HepG2 (cell line): ENCODE results near the gene UNC93A. TPM values are rescaled to one million over a fixed set of nuclear protein-coding genes. Genes with fewer than 3 reads are reported as not detected.

Experiments used
- CHD2 ChIP-seq: IDR thresholded peaks from 2 replicates; pipeline ENCODE4 v1.6.1; 2011; ENCODE audit warnings: low read depth, low read length, improper control_type of control experiment
- NFYC ChIP-seq: IDR thresholded peaks from 2 replicates; pipeline ENCODE4 v1.6.1; 2016; ENCODE audit warnings: missing genetic modification reagents, missing compliant biosample characterization
- NR2C2 ChIP-seq: sonication (generic); formaldehyde crosslinking; IDR thresholded peaks from 2 replicates; pipeline ENCODE4 v1.4.0; 2020; ENCODE audit warnings: missing genetic modification reagents, mild to moderate bottlenecking, moderate library complexity, borderline replicate concordance
- POGK ChIP-seq: sonication (generic); formaldehyde crosslinking; conservative IDR thresholded peaks from 2 replicates; pipeline ENCODE4 v1.8.0; 2022; ENCODE audit warnings: mild to moderate bottlenecking, moderate library complexity, missing genetic modification reagents
- RERE ChIP-seq: IDR thresholded peaks from 2 replicates; pipeline ENCODE4 v1.6.1; 2016; ENCODE audit warnings: low read depth, missing genetic modification reagents, missing compliant biosample characterization
- TCF12 ChIP-seq, 2 experiments: fragments of 450-650 bp in 1 of 2; sonication (generic) in 1 of 2; formaldehyde crosslinking in 1 of 2; IDR thresholded peaks; 2 replicates each; pipeline versions ENCODE4 v1.6.1 to v1.8.0; 2017 to 2022; ENCODE audit warnings: antibody characterized with exemption in 1 of 2, mild to moderate bottlenecking in 1 of 2, missing genetic modification reagents in 1 of 2, moderate library complexity in 1 of 2
- TEAD3 ChIP-seq: optimal IDR thresholded peaks from 2 replicates; pipeline ENCODE3; 2016; ENCODE audit warnings: borderline replicate concordance
- ZBTB26 ChIP-seq: IDR thresholded peaks from 2 replicates; pipeline ENCODE4 v1.6.1; 2016; ENCODE audit warnings: missing compliant biosample characterization, missing genetic modification reagents, borderline replicate concordance
- ZBTB4 ChIP-seq: sonication (generic); formaldehyde crosslinking; IDR thresholded peaks from 2 replicates; pipeline ENCODE4 v1.4.0; 2020; ENCODE audit warnings: missing genetic modification reagents, mild to moderate bottlenecking, borderline replicate concordance
- ZFX ChIP-seq: sonication (generic); formaldehyde crosslinking; IDR thresholded peaks from 2 replicates; pipeline ENCODE4 v1.4.0; 2020; ENCODE audit warnings: mild to moderate bottlenecking, low read depth, missing genetic modification reagents, moderate library complexity
- ZNF639 ChIP-seq: conservative IDR thresholded peaks from 2 replicates; pipeline ENCODE4 v1.6.1; 2018; ENCODE audit warnings: missing genetic modification reagents
- ZSCAN9 ChIP-seq: IDR thresholded peaks from 2 replicates; pipeline ENCODE4 v1.6.1; 2016; ENCODE audit warnings: borderline replicate concordance
- polyA plus RNA-seq, 8 experiments: library from polyadenylated mRNA; depleted of rRNA in 3 of 8; stranded (reverse) in 7 of 8; unstranded in 1 of 8; fragments of >200 nt; fragmentation: Illumina TruSeq in 4 of 8; extraction: Trizol in 4 of 8; gene quantifications; 2 replicates each; pipeline versions ENCODE4 v1.2.1 to v1.2.3, GENCODE V29; 2011 to 2016; ENCODE audit warnings: low read depth in 4 of 8, missing spikeins in 1 of 8, mixed read lengths in 1 of 8; ENCODE audit not compliant: insufficient read depth in 1 of 8
- total RNA-seq, 5 experiments: library from RNA; depleted of rRNA; stranded (reverse); fragments of >200 nt; fragmentation: Illumina TruSeq; extraction: Trizol; gene quantifications; 2 replicates each; pipeline ENCODE4 v1.2.3, GENCODE V29; 2016; ENCODE audit warnings: low read depth in 1 of 5

Gene UNC93A
- total and polyA plus RNA-seq, 2 of the 13 experiments (the other 11 are each of a cell fraction or from before 2014, with no cell fraction given) = 11.0 to 42.7 TPM

GRCh38 chr6:167341665-167342655, 50.8 kb downstream of the UNC93A start (continued):
- TF ChIP-seq ZBTB26 (CRISPR knock-in tag) (peak; percentile 60; the same call in 1 of the 2 replicates), RERE (CRISPR knock-in tag) (peak; percentile 98), CHD2 (0 out of 2 replicates have a peak, but pooled peaks have one; percentile 53), ZNF639 (CRISPR knock-in tag) (peak; percentile 88), ZSCAN9 (CRISPR knock-in tag) (peak; percentile 98; the same call in 1 of the 2 replicates), TEAD3 (CRISPR knock-in tag) (peak; percentile 99), NR2C2 (CRISPR knock-in tag) (peak; percentile 91), NFYC (CRISPR knock-in tag) (no peak), TCF12 (IDR thresholded peaks at IDR 0.05) (no peak), TCF12 (CRISPR knock-in tag; IDR thresholded peaks at IDR 0.05) (peak; percentile 99), ZFX (CRISPR knock-in tag) (peak; percentile 18; the same call in 1 of the 2 replicates), POGK (peak; percentile 43; the same call in 1 of the 2 replicates), ZBTB4 (CRISPR knock-in tag) (peak; percentile 74; the same call in 1 of the 2 replicates)
